H1 (cell line): ENCODE results near the gene CCBE1. TPM values are rescaled to one million over a fixed set of nuclear protein-coding genes. Genes with fewer than 3 reads are reported as not detected.

ENCODE experiments used
- KDM5A ChIP-seq: fragments of 200-600 bp; IDR thresholded peaks from 2 replicates; pipeline ENCODE4 v1.7.1; 2012; ENCODE audit warnings: mild to moderate bottlenecking, low read length, inconsistent platforms, mixed read lengths
- ZNF274 ChIP-seq: IDR thresholded peaks from 2 replicates; pipeline ENCODE4 v1.7.0; 2012; ENCODE audit warnings: low read length, borderline replicate concordance; ENCODE audit errors: extremely low read depth
- polyA plus RNA-seq, 7 experiments: library from polyadenylated mRNA; depleted of rRNA in 3 of 7; stranded (reverse) in 5 of 7; unstranded in 2 of 7; fragments of >200 nt in 5 of 7; fragments of 200-250 nt in 2 of 7; gene quantifications; 1 replicate in 5 of 7; 2 replicates in 1 of 7; 4 replicates in 1 of 7; pipeline versions ENCODE4 v1.2.1 to v1.2.3, GENCODE V29; 2011 to 2013; ENCODE audit warnings: missing spikeins in 2 of 7, mixed read lengths in 2 of 7
- total RNA-seq: library from RNA; stranded (reverse); fragmentation: NEBNext Ultra II Directional; extraction: Animal tissue kit (Norgen Biotek cat#: 25700); gene quantifications from 2 replicates; pipeline ENCODE4 v1.2.1, GENCODE V29; 2021
- TF ChIP-seq, protein P1 (sequence below): fragments of 300-600 bp; sonication (generic); IDR thresholded peaks from 2 replicates; pipeline ENCODE4 v1.7.1; 2012; ENCODE audit warnings: low read length, moderate library complexity, mild to moderate bottlenecking, inconsistent platforms; ENCODE audit not compliant: insufficient replicate concordance

Gene CCBE1
- total and polyA plus RNA-seq, 2 of the 8 experiments (the other 6 are each of a cell fraction or from before 2014, with no cell fraction given) = 2.1 to 2.6 TPM

DNA sequence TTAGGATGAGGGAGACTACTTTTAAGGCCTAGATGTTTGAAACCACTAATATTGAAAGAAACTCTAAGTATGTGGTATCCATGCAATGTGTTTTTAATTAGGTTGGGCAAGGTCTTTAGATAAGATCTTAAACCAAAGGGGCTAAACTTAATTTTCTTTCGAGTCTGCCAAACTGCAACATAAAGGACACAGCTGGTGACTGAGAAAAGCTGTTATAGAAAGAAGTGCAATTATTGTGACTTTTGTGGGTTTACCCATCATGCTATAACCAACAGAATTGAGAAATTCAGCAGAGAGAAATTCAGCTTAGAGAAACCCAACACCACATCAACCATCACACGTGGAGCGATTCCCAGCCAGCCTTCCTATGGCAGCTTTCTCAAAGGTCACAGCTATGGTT, 218.6 kb downstream of the CCBE1 start (continued):
- TF ChIP-seq, protein P1, sequence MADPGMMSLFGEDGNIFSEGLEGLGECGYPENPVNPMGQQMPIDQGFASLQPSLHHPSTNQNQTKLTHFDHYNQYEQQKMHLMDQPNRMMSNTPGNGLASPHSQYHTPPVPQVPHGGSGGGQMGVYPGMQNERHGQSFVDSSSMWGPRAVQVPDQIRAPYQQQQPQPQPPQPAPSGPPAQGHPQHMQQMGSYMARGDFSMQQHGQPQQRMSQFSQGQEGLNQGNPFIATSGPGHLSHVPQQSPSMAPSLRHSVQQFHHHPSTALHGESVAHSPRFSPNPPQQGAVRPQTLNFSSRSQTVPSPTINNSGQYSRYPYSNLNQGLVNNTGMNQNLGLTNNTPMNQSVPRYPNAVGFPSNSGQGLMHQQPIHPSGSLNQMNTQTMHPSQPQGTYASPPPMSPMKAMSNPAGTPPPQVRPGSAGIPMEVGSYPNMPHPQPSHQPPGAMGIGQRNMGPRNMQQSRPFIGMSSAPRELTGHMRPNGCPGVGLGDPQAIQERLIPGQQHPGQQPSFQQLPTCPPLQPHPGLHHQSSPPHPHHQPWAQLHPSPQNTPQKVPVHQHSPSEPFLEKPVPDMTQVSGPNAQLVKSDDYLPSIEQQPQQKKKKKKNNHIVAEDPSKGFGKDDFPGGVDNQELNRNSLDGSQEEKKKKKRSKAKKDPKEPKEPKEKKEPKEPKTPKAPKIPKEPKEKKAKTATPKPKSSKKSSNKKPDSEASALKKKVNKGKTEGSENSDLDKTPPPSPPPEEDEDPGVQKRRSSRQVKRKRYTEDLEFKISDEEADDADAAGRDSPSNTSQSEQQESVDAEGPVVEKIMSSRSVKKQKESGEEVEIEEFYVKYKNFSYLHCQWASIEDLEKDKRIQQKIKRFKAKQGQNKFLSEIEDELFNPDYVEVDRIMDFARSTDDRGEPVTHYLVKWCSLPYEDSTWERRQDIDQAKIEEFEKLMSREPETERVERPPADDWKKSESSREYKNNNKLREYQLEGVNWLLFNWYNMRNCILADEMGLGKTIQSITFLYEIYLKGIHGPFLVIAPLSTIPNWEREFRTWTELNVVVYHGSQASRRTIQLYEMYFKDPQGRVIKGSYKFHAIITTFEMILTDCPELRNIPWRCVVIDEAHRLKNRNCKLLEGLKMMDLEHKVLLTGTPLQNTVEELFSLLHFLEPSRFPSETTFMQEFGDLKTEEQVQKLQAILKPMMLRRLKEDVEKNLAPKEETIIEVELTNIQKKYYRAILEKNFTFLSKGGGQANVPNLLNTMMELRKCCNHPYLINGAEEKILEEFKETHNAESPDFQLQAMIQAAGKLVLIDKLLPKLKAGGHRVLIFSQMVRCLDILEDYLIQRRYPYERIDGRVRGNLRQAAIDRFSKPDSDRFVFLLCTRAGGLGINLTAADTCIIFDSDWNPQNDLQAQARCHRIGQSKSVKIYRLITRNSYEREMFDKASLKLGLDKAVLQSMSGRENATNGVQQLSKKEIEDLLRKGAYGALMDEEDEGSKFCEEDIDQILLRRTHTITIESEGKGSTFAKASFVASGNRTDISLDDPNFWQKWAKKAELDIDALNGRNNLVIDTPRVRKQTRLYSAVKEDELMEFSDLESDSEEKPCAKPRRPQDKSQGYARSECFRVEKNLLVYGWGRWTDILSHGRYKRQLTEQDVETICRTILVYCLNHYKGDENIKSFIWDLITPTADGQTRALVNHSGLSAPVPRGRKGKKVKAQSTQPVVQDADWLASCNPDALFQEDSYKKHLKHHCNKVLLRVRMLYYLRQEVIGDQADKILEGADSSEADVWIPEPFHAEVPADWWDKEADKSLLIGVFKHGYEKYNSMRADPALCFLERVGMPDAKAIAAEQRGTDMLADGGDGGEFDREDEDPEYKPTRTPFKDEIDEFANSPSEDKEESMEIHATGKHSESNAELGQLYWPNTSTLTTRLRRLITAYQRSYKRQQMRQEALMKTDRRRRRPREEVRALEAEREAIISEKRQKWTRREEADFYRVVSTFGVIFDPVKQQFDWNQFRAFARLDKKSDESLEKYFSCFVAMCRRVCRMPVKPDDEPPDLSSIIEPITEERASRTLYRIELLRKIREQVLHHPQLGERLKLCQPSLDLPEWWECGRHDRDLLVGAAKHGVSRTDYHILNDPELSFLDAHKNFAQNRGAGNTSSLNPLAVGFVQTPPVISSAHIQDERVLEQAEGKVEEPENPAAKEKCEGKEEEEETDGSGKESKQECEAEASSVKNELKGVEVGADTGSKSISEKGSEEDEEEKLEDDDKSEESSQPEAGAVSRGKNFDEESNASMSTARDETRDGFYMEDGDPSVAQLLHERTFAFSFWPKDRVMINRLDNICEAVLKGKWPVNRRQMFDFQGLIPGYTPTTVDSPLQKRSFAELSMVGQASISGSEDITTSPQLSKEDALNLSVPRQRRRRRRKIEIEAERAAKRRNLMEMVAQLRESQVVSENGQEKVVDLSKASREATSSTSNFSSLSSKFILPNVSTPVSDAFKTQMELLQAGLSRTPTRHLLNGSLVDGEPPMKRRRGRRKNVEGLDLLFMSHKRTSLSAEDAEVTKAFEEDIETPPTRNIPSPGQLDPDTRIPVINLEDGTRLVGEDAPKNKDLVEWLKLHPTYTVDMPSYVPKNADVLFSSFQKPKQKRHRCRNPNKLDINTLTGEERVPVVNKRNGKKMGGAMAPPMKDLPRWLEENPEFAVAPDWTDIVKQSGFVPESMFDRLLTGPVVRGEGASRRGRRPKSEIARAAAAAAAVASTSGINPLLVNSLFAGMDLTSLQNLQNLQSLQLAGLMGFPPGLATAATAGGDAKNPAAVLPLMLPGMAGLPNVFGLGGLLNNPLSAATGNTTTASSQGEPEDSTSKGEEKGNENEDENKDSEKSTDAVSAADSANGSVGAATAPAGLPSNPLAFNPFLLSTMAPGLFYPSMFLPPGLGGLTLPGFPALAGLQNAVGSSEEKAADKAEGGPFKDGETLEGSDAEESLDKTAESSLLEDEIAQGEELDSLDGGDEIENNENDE = no peak
- TF ChIP-seq KDM5A = no peak
- TF ChIP-seq ZNF274 = no peak
- TF ChIP-seq, all 59 proteins: peak for 0
